ENCODE data around the gene CHMP6. TPM values are rescaled to one million over a fixed set of nuclear protein-coding genes. Genes with fewer than 3 reads are reported as not detected.

CHMP6 gene
- total RNA-seq, 1 donor, result 21.4 TPM

DNA sequence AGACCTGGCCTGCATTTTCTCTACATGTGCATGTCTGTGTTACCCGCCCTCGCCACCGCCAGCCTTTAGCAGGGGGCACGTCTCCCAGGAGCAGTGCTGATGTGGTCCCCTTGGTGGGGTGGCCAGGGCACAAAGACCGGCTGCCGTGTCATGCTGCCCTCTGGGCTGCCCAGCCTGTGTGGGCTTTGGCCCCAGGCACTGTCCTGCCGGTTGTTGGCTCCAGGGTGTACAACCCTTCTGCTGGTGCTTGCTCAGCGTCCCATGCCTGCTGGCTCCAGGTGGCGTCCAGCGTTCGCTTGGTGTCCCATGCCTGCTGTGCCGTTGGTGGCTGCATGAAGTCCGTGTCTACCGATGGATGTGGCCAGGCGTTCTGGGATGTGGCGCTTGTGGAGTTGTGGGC is 47.5 kb downstream of the CHMP6 start:
- no peak for TF ChIP-seq CTCF (IDR thresholded peaks at IDR 0.05; ENCODE audit: extremely low read depth, low read depth, low read length)
- H3K79me2 ChIP-seq (ENCODE audit: insufficient read depth, low read length), result peaks cover 77% of the 10 kb centered on the region
- H3K4me1 ChIP-seq (ENCODE audit: insufficient read depth, low read length), result peaks cover 33% of the 10 kb centered on the region
- H3K27ac ChIP-seq (ENCODE audit: low read depth, low read length), result no peak overlapping the region
- peak; percentile 75 for DNase-seq (ENCODE audit: insufficient read length, low spot score, missing footprints)
- H3K27me3 ChIP-seq (ENCODE audit: insufficient read depth, low read length), result no peaks in the 10 kb centered on the region
- no peak overlapping the region for H3K4me3 ChIP-seq (ENCODE audit: insufficient read depth, low read length)
- no peak overlapping the region for H2AFZ ChIP-seq (ENCODE audit: low read length)
- no peak overlapping the region for H3K4me2 ChIP-seq (ENCODE audit: insufficient read depth, low read length)
- H4K20me1 ChIP-seq (ENCODE audit: insufficient read depth, low read length), result peaks cover 58% of the 10 kb centered on the region
- H3K9me3 ChIP-seq (ENCODE audit: low read depth, low read length), result no peaks in the 10 kb centered on the region
- H3K36me3 ChIP-seq (ENCODE audit: insufficient read depth, low read length), result no peaks in the 10 kb centered on the region

DNA sequence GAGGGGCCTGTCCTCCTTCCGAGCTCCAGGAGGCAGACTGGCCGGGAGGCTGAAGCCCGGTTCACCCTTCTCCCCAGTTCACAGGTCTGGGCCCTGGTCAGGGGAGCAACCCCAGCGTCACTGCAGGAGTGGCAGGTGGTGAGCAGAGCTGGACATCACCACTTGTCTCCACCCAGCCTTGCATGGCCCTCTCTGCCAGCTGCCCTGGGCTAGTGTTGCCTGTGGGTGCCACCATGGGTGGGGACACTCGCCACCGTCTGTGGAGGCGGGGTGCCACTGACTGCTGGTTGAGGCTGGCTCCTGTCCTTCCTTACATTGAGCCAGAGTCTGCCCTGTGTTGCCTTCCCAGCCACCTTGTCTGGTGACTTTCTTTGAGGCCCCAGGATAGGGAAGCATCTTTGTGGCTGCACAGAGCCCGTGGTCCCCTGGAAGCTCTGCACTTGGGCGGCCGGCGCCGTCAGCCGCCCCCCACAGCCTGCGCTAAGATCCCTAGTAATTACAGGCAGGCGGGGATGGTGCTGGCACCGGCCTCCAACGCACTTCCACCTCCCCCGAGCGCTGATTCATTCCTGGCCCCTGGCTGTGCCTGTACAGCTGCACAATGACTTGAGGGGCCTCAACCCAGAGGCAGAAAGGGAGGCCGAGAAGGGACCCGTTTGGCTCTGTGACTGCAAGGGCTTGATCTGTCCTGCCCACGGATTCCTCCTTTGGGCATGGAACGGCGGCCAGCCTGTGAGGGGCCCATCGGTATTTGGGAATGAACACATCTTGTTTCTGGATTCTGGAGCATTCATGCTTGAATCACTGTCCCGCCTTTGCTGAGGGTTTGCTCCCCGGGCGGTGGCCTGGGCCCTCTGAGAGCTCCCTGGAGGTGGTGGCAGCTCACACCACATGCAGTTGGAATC is 48.5 kb downstream of the CHMP6 start:
- Histone ChIP-seq H3K4me2 (ENCODE audit: insufficient read depth, low read length) (peak overlapping the region; percentile 58), H3K79me2 (ENCODE audit: insufficient read depth, low read length) (peaks cover 86% of the 10 kb centered on the region), H2AFZ (ENCODE audit: low read length) (no peak overlapping the region), H3K27ac (ENCODE audit: low read depth, low read length) (peak overlapping the region; percentile 51), H4K20me1 (ENCODE audit: insufficient read depth, low read length) (peaks cover 62% of the 10 kb centered on the region), H3K4me1 (ENCODE audit: insufficient read depth, low read length) (peaks cover 41% of the 10 kb centered on the region), H3K36me3 (ENCODE audit: insufficient read depth, low read length) (no peaks in the 10 kb centered on the region), H3K9me3 (ENCODE audit: low read depth, low read length) (no peaks in the 10 kb centered on the region), H3K4me3 (ENCODE audit: insufficient read depth, low read length) (peak overlapping the region; percentile 40), H3K27me3 (ENCODE audit: insufficient read depth, low read length) (no peaks in the 10 kb centered on the region)
- no peak for TF ChIP-seq CTCF (IDR thresholded peaks at IDR 0.05; ENCODE audit: extremely low read depth, low read depth, low read length)
- DNase-seq (ENCODE audit: insufficient read length, low spot score, missing footprints), result peak; percentile 96

DNA sequence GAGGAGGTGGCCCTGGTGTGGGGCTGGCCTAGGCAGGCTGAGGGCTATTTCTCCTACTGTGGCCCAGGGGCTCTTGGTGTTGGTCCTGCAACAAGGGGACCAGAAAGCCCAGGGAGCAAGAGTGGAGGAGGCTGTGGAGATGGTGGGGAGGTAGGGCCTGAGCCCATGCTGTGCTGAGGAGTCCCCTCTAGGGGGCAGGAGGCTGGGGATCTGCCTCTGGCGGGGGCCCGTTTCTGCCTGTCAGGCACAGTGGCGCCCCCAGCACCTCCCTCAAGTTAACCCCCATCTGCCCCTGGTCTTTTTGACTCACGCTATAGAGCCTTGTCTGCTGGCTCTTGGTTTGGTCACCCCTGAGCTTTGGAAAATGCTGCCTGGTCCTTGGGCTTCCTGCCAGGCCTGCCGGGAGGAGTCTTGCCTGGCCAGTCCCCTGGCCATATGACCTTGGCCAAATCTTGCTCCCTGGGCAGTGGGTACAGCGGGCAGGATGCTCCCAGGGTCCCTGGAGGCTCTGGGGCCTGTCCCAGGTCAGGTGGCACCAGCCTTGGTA is 49.2 kb downstream of the CHMP6 start:
- TF ChIP-seq CTCF (IDR thresholded peaks at IDR 0.05; ENCODE audit: extremely low read depth, low read depth, low read length), result peak; percentile 49
- Histone ChIP-seq H4K20me1 (ENCODE audit: insufficient read depth, low read length) (peaks cover 66% of the 10 kb centered on the region), H3K27ac (ENCODE audit: low read depth, low read length) (peak overlapping the region; percentile 51), H3K4me1 (ENCODE audit: insufficient read depth, low read length) (peaks cover 47% of the 10 kb centered on the region), H3K27me3 (ENCODE audit: insufficient read depth, low read length) (no peaks in the 10 kb centered on the region), H3K4me2 (ENCODE audit: insufficient read depth, low read length) (peak overlapping the region; percentile 58), H2AFZ (ENCODE audit: low read length) (no peak overlapping the region), H3K9me3 (ENCODE audit: low read depth, low read length) (no peaks in the 10 kb centered on the region), H3K79me2 (ENCODE audit: insufficient read depth, low read length) (peaks cover 91% of the 10 kb centered on the region), H3K4me3 (ENCODE audit: insufficient read depth, low read length) (peak overlapping the region; percentile 40), H3K36me3 (ENCODE audit: insufficient read depth, low read length) (no peaks in the 10 kb centered on the region)
- DNase-seq (ENCODE audit: insufficient read length, low spot score, missing footprints), result peak; percentile 96

- Histone ChIP-seq H3K4me3 (ENCODE audit: insufficient read depth, low read length) (no peak overlapping the region), H3K27ac (ENCODE audit: low read depth, low read length) (no peak overlapping the region), H4K20me1 (ENCODE audit: insufficient read depth, low read length) (peaks cover 65% of the 10 kb centered on the region), H3K36me3 (ENCODE audit: insufficient read depth, low read length) (no peaks in the 10 kb centered on the region), H3K79me2 (ENCODE audit: insufficient read depth, low read length) (peaks cover 91% of the 10 kb centered on the region), H3K27me3 (ENCODE audit: insufficient read depth, low read length) (no peaks in the 10 kb centered on the region), H3K9me3 (ENCODE audit: low read depth, low read length) (no peaks in the 10 kb centered on the region), H3K4me1 (ENCODE audit: insufficient read depth, low read length) (peaks cover 36% of the 10 kb centered on the region), H3K4me2 (ENCODE audit: insufficient read depth, low read length) (no peak overlapping the region), H2AFZ (ENCODE audit: low read length) (no peak overlapping the region)
- no peak for DNase-seq (ENCODE audit: insufficient read length, low spot score, missing footprints)
- no peak for TF ChIP-seq CTCF (IDR thresholded peaks at IDR 0.05; ENCODE audit: extremely low read depth, low read depth, low read length)
These were observed 51.0 kb downstream of the CHMP6 start for GRCh38 chr17:81042606-81043005.
